ENCODE data around the gene NLRP7.
"Not testable (repeated sequence)": the region's sequence is repeated elsewhere in the genome, so short reads cannot be mapped to it uniquely, and the experiment has no call there.

Gene NLRP7

GRCh38 chr19:54947381-54947780, at the start of gene NLRP7:
Gene NLRP7 (minus strand): TSS chr19:54947530.
- DNase-seq (ENCODE audit: low spot score): no peak

GRCh38 chr19:54995561-54995960, 48.2 kb upstream of the NLRP7 start:
- DNase-seq (ENCODE audit: low spot score): no peak

- not testable (repeated sequence) for DNase-seq (ENCODE audit: low spot score)
These were observed 42.2 kb upstream of the NLRP7 start for GRCh38 chr19:54989531-54989930.

GRCh38 chr19:54982562-54982961, 35.2 kb upstream of the NLRP7 start:
- not testable (repeated sequence) for DNase-seq (ENCODE audit: low spot score)

- not testable (repeated sequence) for DNase-seq (ENCODE audit: low spot score)
These were observed 26.1 kb upstream of the NLRP7 start for GRCh38 chr19:54973229-54974090.

GRCh38 chr19:54971446-54971845, 24.1 kb upstream of the NLRP7 start:
- DNase-seq (ENCODE audit: low spot score): not testable (repeated sequence)

- no peak for DNase-seq (ENCODE audit: low spot score)
These were observed 22.3 kb upstream of the NLRP7 start for GRCh38 chr19:54969647-54970046.

- DNase-seq (ENCODE audit: low spot score): no peak
These were observed 20.3 kb upstream of the NLRP7 start for GRCh38 chr19:54967611-54968010.

- DNase-seq (ENCODE audit: low spot score): not testable (repeated sequence)
These were observed 17.7 kb upstream of the NLRP7 start for GRCh38 chr19:54965055-54965454.

- no peak for DNase-seq (ENCODE audit: low spot score)
These were observed 12.5 kb upstream of the NLRP7 start for GRCh38 chr19:54959840-54960239.

GRCh38 chr19:54955376-54955775, 8.0 kb upstream of the NLRP7 start:
- no peak for DNase-seq (ENCODE audit: low spot score)

GRCh38 chr19:54953345-54953713, 6.0 kb upstream of the NLRP7 start:
- DNase-seq (ENCODE audit: low spot score): not testable (repeated sequence)

- DNase-seq (ENCODE audit: low spot score): no peak
These were observed 5.4 kb upstream of the NLRP7 start for GRCh38 chr19:54952591-54953344.

- DNase-seq (ENCODE audit: low spot score): not testable (repeated sequence)
These were observed 3.2 kb upstream of the NLRP7 start for GRCh38 chr19:54950580-54950979.

- no peak for DNase-seq (ENCODE audit: low spot score)
These were observed 2.1 kb upstream of the NLRP7 start for GRCh38 chr19:54949412-54949811.

GRCh38 chr19:54943772-54944361, 3.5 kb downstream of the NLRP7 start:
- not testable (repeated sequence) for DNase-seq (ENCODE audit: low spot score)

- not testable (repeated sequence) for DNase-seq (ENCODE audit: low spot score)
These were observed 7.8 kb downstream of the NLRP7 start for GRCh38 chr19:54939538-54939937.

- no peak for DNase-seq (ENCODE audit: low spot score)
These were observed 8.4 kb downstream of the NLRP7 start for GRCh38 chr19:54938906-54939305.

GRCh38 chr19:54937926-54938325, 9.4 kb downstream of the NLRP7 start:
- DNase-seq (ENCODE audit: low spot score): no peak

GRCh38 chr19:54928299-54928698, 19.0 kb downstream of the NLRP7 start:
- no peak for DNase-seq (ENCODE audit: low spot score)

- DNase-seq (ENCODE audit: low spot score): no peak
These were observed 24.1 kb downstream of the NLRP7 start for GRCh38 chr19:54923276-54923675.

GRCh38 chr19:54921082-54921481, 26.2 kb downstream of the NLRP7 start:
- DNase-seq (ENCODE audit: low spot score): no peak
